Neural cell (in vitro differentiated cells): ENCODE data around the gene CDCP2. TPM values are rescaled to one million over a fixed set of nuclear protein-coding genes. Genes with fewer than 3 reads are reported as not detected.

Experiments used
- H2AFZ ChIP-seq: fragments of 200-600, 300-800 bp; sonication (generic), shearing (Covaris generic); 2 replicates; pipeline ENCODE4 v1.6.0; 2014; ENCODE audit warnings: low read depth, mild to moderate bottlenecking, antibody characterized with exemption, low read length, moderate library complexity
- H3F3A ChIP-seq: fragments of 200-600 bp; shearing (Covaris generic); 2 replicates; pipeline ENCODE4 v1.6.1; 2016; ENCODE audit warnings: mild to moderate bottlenecking, moderate library complexity, mixed read lengths, antibody characterized with exemption, low read length; ENCODE audit not compliant: insufficient read depth, poor library complexity, severe bottlenecking
- H3K27ac ChIP-seq: fragments of 200-600, 300-800 bp; sonication (generic), shearing (Covaris generic); 2 replicates; pipeline ENCODE4 v1.5.1; 2014; ENCODE audit warnings: mild to moderate bottlenecking, low read length, moderate library complexity
- H3K27me3 ChIP-seq: fragments of 300-800, 200-600 bp; sonication (generic), shearing (Covaris generic); 2 replicates; pipeline ENCODE4 v1.6.0; 2014; ENCODE audit warnings: mild to moderate bottlenecking, low read depth, low read length, moderate library complexity; ENCODE audit not compliant: insufficient read depth
- H3K36me3 ChIP-seq: fragments of 300-800, 200-600 bp; sonication (generic), shearing (Covaris generic); 2 replicates; pipeline ENCODE4 v1.5.1; 2014; ENCODE audit warnings: mild to moderate bottlenecking, antibody characterized with exemption, low read length, moderate library complexity; ENCODE audit not compliant: insufficient read depth
- H3K4me2 ChIP-seq: fragments of 300-800, 200-600 bp; sonication (generic), shearing (Covaris generic); 2 replicates; pipeline ENCODE4 v1.6.0; 2014; ENCODE audit warnings: mild to moderate bottlenecking, low read length
- H3K4me3 ChIP-seq: fragments of 300-800, 200-600 bp; sonication (generic), shearing (Covaris generic); 2 replicates; pipeline ENCODE4 v1.5.1; 2014; ENCODE audit warnings: mild to moderate bottlenecking, low read length, moderate library complexity
- H3K79me2 ChIP-seq: fragments of 200-600 bp; shearing (Covaris generic); replicated peaks from 2 replicates; pipeline ENCODE4 v1.6.0; 2014; ENCODE audit warnings: mild to moderate bottlenecking, low read length, moderate library complexity; ENCODE audit not compliant: insufficient read depth
- H3K9ac ChIP-seq: fragments of 300-800, 200-600 bp; sonication (generic), shearing (Covaris generic); 2 replicates; pipeline ENCODE4 v1.6.1; 2016; ENCODE audit warnings: mild to moderate bottlenecking, low read length, mixed read lengths
- H3K9me2 ChIP-seq: fragments of 200-600 bp; shearing (Covaris generic); 2 replicates; pipeline ENCODE4 v1.6.1; 2016; ENCODE audit warnings: mild to moderate bottlenecking, low read length, mixed read lengths; ENCODE audit not compliant: insufficient read depth
- H3K9me3 ChIP-seq: fragments of 200-600, 300-800 bp; sonication (generic), shearing (Covaris generic); 2 replicates; pipeline ENCODE4 v1.6.1; 2016; ENCODE audit warnings: mild to moderate bottlenecking, mixed run types, low read length, moderate library complexity, mixed read lengths
- H4K20me1 ChIP-seq: fragments of 200-600 bp; shearing (Covaris generic); 2 replicates; pipeline ENCODE4 v1.6.1; 2016; ENCODE audit warnings: mild to moderate bottlenecking, mixed run types; ENCODE audit not compliant: insufficient read depth
- EP300 ChIP-seq: fragments of 450-650 bp; conservative IDR thresholded peaks from 2 replicates; pipeline ENCODE4 v1.6.1; 2014; ENCODE audit warnings: antibody characterized with exemption, mild to moderate bottlenecking, moderate library complexity; ENCODE audit not compliant: poor library complexity, severe bottlenecking
- EZH2 ChIP-seq: fragments of 200-600, 300-800 bp; shearing (Covaris generic), sonication (generic); IDR thresholded peaks from 2 replicates; pipeline ENCODE4 v1.6.1; 2014; ENCODE audit warnings: antibody characterized with exemption, low read length, borderline replicate concordance, mild to moderate bottlenecking; ENCODE audit not compliant: insufficient read depth, poor library complexity, severe bottlenecking
- MXI1 ChIP-seq: fragments of 450-650 bp; conservative IDR thresholded peaks from 2 replicates; pipeline ENCODE4 v1.6.1; 2014; ENCODE audit warnings: antibody characterized with exemption, mild to moderate bottlenecking; ENCODE audit not compliant: poor library complexity, severe bottlenecking
- POLR2AphosphoS5 ChIP-seq: IDR thresholded peaks from 2 replicates; pipeline ENCODE4 v1.6.1; 2012
- RAD21 ChIP-seq: fragments of 450-650 bp; conservative IDR thresholded peaks from 2 replicates; pipeline ENCODE4 v1.6.1; 2014; ENCODE audit warnings: antibody characterized with exemption, mild to moderate bottlenecking, moderate library complexity
- SMC3 ChIP-seq: fragments of 450-650 bp; conservative IDR thresholded peaks from 2 replicates; pipeline ENCODE4 v1.6.1; 2014; ENCODE audit warnings: antibody characterized with exemption, mild to moderate bottlenecking, moderate library complexity; ENCODE audit not compliant: poor library complexity
- TAF1 ChIP-seq: IDR thresholded peaks from 2 replicates; pipeline ENCODE4 v1.6.1; 2012; ENCODE audit warnings: low read depth
- polyA plus RNA-seq: library from polyadenylated mRNA; depleted of rRNA; stranded (reverse); fragments of >200 nt; gene quantifications from 2 replicates; pipeline ENCODE4 v1.2.3, GENCODE V29; 2014
- TF ChIP-seq, protein P1 (sequence below): IDR thresholded peaks from 2 replicates; pipeline ENCODE4 v1.6.1; 2012; ENCODE audit warnings: borderline replicate concordance
- TF ChIP-seq, protein P2 (sequence below): fragments of 450-650 bp; IDR thresholded peaks from 2 replicates; pipeline ENCODE4 v1.5.1; 2014; ENCODE audit warnings: antibody characterized with exemption, mild to moderate bottlenecking, moderate library complexity; ENCODE audit not compliant: poor library complexity, severe bottlenecking

The CDCP2 gene
- polyA plus RNA-seq, 1 donor from 2014 or later = not detected

DNA sequence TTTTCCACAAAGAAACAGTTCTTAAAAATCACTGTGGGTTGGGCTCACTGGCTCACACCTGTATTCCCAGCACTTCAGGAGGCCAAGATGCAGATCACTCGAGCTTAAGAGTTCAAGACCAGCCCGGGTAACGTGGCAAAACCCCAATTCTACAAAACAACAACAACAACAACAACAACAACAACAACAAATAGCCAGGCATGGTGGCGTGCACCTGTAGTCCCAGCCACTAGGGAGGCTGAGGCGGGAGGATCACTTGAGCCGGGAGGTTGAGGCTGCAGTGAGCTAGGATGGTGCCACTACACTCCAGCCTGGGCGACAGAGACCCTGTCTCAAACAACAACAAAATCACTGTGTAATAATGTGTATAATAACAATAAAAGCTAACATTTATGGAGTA lies 40.8 kb downstream of the CDCP2 start:
- no peaks in the 10 kb centered on the region for H3K9me2 ChIP-seq
- TF ChIP-seq EP300 (no peak), TAF1 (no peak), SMC3 (no peak), EZH2 (no peak), POLR2AphosphoS5 (no peak)
- TF ChIP-seq, protein P1, sequence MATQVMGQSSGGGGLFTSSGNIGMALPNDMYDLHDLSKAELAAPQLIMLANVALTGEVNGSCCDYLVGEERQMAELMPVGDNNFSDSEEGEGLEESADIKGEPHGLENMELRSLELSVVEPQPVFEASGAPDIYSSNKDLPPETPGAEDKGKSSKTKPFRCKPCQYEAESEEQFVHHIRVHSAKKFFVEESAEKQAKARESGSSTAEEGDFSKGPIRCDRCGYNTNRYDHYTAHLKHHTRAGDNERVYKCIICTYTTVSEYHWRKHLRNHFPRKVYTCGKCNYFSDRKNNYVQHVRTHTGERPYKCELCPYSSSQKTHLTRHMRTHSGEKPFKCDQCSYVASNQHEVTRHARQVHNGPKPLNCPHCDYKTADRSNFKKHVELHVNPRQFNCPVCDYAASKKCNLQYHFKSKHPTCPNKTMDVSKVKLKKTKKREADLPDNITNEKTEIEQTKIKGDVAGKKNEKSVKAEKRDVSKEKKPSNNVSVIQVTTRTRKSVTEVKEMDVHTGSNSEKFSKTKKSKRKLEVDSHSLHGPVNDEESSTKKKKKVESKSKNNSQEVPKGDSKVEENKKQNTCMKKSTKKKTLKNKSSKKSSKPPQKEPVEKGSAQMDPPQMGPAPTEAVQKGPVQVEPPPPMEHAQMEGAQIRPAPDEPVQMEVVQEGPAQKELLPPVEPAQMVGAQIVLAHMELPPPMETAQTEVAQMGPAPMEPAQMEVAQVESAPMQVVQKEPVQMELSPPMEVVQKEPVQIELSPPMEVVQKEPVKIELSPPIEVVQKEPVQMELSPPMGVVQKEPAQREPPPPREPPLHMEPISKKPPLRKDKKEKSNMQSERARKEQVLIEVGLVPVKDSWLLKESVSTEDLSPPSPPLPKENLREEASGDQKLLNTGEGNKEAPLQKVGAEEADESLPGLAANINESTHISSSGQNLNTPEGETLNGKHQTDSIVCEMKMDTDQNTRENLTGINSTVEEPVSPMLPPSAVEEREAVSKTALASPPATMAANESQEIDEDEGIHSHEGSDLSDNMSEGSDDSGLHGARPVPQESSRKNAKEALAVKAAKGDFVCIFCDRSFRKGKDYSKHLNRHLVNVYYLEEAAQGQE = no peak
- TF ChIP-seq, protein P2, sequence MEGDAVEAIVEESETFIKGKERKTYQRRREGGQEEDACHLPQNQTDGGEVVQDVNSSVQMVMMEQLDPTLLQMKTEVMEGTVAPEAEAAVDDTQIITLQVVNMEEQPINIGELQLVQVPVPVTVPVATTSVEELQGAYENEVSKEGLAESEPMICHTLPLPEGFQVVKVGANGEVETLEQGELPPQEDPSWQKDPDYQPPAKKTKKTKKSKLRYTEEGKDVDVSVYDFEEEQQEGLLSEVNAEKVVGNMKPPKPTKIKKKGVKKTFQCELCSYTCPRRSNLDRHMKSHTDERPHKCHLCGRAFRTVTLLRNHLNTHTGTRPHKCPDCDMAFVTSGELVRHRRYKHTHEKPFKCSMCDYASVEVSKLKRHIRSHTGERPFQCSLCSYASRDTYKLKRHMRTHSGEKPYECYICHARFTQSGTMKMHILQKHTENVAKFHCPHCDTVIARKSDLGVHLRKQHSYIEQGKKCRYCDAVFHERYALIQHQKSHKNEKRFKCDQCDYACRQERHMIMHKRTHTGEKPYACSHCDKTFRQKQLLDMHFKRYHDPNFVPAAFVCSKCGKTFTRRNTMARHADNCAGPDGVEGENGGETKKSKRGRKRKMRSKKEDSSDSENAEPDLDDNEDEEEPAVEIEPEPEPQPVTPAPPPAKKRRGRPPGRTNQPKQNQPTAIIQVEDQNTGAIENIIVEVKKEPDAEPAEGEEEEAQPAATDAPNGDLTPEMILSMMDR = no peak
- H3K79me2 ChIP-seq = no peaks in the 10 kb centered on the region
- no peaks in the 10 kb centered on the region for H3K36me3 ChIP-seq
- no peak overlapping the region for H2AFZ ChIP-seq
- H4K20me1 ChIP-seq = no peaks in the 10 kb centered on the region
- H3K9ac ChIP-seq = no peak overlapping the region
- H3K4me3 ChIP-seq = no peak overlapping the region
- no peaks in the 10 kb centered on the region for H3K9me3 ChIP-seq
- no peak overlapping the region for H3K27ac ChIP-seq
- no peaks in the 10 kb centered on the region for H3F3A ChIP-seq
- H3K4me2 ChIP-seq = no peak overlapping the region
- H3K27me3 ChIP-seq = no peaks in the 10 kb centered on the region

GRCh38 chr1:54111624-54112023 lies 41.2 kb downstream of the CDCP2 start:
- no peaks in the 10 kb centered on the region for H3K9me3 ChIP-seq
- no peaks in the 10 kb centered on the region for H3F3A ChIP-seq
- H3K27ac ChIP-seq = no peak overlapping the region
- no peaks in the 10 kb centered on the region for H3K9me2 ChIP-seq
- TF ChIP-seq MXI1 (no peak), POLR2AphosphoS5 (no peak), EZH2 (no peak), EP300 (no peak), RAD21 (no peak), TAF1 (no peak), SMC3 (no peak)
- TF ChIP-seq, protein P2 = no peak
- TF ChIP-seq, protein P1 = no peak
- H3K79me2 ChIP-seq = no peaks in the 10 kb centered on the region
- no peak overlapping the region for H2AFZ ChIP-seq
- H3K36me3 ChIP-seq = no peaks in the 10 kb centered on the region
- no peak overlapping the region for H3K4me3 ChIP-seq
- no peaks in the 10 kb centered on the region for H4K20me1 ChIP-seq
- no peak overlapping the region for H3K9ac ChIP-seq
- H3K27me3 ChIP-seq = no peaks in the 10 kb centered on the region
- H3K4me2 ChIP-seq = no peak overlapping the region
